HG03378 (cell line): Measurements from ENCODE around the gene AKAP7.
A peak's percentile ranks its signal among the peaks of the same experiment; 100 is the strongest.
"Not testable (repeated sequence)": the region's sequence is repeated elsewhere in the genome, so short reads cannot be mapped to it uniquely, and the experiment has no call there.

ENCODE experiments used
- ATAC-seq: cut with Tn5 transposase; IDR thresholded peaks from one replicate; pipeline ENCODE4 v1.9.1; 2021; ENCODE audit warnings: mild to moderate bottlenecking, moderate library complexity; ENCODE audit not compliant: unreplicated experiment

AKAP7 gene

DNA sequence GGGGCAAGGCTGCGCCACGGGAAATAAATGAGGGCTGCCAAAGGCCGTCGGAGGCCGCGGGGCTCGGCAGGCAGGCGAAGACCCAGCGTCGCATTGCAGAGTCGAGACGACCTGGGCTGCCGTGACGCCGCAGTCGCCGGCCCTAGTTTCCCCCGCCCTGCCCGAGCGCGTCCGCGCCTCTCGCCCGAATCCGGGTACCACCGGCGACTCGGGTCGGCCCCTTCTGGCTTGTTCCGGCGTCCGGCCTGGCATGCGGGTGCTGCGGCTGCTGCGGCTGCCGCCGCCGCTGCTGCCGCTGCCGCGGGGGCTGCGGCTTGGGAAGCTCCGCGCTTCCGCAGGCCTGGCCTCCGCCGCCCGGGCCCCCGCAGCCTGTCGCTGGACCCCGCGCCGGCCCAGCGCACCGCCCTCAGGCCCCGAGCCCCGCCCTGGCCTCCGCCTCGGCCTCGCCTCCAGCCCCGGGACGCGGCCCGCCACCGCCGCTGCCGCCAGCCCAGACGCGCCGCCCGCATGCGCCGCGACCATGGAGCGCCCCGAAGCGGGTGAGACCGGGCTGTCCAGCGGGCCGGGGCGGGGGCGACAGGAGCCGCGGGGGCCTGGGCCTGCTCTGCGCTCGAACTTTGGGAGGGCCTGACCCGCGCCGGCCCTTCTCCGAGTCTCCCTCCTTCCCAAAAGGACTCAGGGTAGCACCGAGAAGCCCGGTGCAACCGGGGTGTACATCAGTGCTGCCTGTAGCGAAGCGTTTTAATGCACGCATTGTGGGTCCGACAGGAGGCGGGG, at the start of gene AKAP7:
Gene AKAP7 (plus strand): TSS at position 224 of the 777 bp plus-strand sequence. CDS start 297 bp downstream, at position 521.
- ATAC-seq, result peak; percentile 79

DNA sequence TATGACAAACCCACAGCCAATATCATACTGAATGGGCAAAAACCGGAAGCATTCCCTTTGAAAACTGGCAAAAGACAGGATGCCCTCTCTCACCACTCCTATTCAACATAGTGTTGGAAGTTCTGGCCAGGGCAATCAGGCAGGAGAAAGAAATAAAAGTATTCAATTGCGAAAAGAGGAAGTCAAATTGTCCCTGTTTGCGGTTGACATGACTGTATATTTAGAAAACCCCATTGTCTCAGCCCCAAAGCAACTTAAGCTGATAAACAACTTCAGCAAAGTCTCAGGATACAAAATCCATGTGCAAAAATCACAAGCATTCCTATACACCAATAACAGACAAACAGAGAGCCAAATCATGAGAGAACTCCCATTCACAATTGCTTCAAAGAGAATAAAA, 44.9 kb upstream of the AKAP7 start:
- ATAC-seq, result not testable (repeated sequence)

DNA sequence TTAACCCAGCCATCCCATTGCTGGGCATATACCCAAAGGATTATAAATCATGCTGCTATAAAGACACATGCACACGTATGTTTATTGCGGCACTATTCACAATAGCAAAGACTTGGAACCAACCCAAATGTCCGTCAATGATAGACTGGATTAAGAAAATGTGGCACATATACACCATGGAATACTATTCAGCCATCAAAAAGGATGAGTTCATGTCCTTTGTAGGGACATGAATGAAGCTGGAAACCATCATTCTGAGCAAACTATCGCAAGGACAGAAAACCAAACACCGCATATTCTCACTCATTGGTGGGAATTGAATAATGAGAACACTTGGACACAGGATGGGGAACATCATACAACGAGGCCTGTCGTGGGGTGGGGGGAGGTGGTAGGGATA, 43.3 kb upstream of the AKAP7 start:
- ATAC-seq, result not testable (repeated sequence)

DNA sequence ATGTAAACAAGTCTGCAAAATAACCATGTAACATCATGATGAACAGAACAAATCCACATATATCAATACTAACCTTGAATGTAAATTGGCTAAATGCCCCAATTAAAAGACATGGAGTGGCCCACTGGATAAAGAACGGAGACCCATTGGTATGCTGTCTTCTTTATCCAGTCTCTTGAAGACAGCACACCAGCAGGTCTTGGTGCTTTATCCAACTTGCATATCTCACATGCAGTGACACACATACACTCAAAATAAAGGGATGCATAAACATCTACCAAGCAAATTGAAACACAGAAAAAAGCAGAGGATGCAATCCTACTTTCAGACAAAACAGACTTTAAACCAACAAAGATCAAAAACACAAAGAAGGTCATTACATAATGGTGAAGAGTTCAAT, 41.9 kb upstream of the AKAP7 start:
- ATAC-seq, result no peak

DNA sequence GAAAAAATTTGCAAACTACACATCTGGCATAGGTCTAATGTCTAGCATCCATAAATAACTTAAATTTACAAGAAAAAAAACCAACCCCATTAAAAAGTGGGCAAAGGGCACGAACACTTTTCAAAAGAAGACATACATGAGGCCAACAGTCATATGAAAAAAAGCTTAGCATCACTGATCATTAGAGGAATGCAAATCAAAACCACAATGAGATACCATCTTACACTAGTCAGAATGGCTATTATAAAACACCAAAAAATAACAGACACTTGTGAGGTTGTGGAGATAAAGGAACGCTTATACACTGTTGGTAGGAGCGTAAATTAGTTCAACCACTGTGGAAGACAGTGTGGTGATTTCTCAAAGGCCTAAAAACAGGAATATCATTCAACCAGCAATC, 38.5 kb upstream of the AKAP7 start:
- ATAC-seq, result no peak

DNA sequence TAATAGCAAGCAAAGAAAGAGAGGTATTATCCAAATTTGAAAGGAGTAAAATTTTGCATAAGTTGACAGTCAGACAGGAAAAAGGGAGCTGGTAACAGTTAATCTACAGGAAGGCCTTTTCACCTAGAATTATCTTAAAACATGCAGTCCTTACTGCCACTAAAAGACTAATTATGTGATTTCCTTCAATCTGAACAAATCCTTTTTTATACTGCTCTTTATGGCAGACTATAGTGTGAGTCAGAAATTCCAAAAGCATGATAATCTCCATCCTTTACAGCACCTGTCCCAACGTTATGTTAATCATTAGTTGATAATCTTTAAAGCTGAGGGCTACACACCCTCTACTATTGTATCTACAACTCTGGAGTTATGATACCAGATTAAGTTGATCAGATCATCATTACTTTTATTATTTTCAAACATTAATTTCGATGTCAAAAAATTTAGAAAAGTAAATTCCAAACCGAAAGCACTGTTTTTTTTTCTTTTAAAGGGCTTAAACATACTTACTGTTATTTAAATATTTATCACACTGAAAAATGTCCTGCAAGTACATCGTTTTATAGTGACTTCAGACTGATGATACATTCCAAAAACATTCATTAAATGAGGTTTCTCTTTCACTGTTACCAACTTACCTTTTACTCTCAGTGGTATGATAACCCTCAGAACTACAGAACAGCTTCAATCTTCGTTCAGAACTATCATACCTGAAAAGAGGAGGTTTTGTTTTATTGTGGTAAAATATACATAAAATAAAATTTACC, 33.2 kb upstream of the AKAP7 start:
- ATAC-seq, result no peak

DNA sequence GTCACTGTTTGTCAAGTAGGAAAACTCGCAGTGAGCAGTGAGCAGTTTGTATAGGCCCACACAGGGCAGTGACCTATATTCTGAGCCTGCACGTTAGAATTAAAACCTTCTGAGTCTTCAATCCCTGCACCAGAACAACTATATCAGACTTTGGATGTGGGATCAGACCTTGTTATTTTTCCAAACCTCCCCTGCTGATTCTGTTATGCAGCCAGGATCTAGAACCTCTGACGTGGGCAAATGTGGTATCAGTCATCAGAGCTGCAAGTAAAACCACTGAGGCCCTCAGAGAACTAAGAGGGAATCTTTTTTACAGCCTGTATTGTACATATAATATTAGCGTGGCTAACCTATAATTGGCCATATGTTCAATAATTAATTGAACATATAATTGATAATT, 32.0 kb upstream of the AKAP7 start:
- ATAC-seq, result no peak

DNA sequence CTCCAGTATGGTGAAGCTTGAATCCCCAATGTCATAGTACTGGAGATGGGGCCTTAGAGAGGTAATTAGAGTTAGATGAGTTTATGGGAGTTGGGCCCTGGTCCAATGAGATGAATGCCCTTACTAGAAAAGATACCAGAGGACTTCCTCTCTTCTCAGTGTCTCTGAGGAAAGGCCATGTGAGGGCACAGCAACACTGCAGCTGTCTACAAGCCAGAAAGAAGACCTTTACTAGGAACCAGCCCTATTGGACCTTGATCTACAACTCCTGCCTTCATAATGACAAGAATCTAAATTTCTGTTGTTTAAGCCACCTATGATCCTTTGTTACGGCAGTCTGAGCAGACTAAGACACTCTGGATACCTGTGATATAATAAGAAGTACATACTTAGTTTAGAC, 31.4 kb upstream of the AKAP7 start:
- ATAC-seq, result no peak

DNA sequence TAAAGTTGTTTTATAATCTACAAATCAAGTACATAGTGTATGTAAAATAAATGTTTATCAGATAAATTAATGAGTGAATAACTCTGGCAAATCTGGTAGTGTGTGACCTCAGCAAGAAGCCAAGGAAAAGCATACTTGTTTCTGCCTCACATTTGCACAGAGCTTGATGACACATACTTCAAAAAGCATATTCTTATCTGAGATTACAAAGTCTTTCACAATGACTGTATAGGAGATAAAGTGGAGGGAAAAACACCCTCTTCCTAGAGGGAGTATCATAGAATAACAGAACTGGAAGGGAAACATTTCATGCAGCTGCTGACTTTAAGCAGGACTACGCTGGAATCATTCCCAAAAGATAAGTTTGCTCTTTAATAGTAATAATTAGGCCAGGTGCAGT, 28.1 kb upstream of the AKAP7 start:
- no peak for ATAC-seq

DNA sequence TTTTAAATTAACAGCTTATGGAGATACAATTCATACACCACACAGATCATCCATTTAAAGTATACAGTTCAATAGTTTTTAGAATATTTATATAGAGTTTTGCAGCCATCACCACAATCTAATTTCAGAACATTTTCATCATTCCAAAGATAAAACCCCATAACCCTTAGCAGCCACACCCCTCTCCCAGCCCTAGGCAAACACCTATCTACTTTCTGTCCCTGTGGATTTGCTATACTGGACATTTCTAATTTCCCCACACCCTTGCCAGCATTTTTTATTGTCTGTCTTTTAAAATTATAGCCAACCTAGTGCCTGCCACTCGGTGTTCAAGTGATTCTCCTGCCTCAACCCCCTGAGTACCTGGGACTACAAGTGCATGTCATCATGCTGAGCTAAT, 23.0 kb upstream of the AKAP7 start:
- ATAC-seq, result no peak

DNA sequence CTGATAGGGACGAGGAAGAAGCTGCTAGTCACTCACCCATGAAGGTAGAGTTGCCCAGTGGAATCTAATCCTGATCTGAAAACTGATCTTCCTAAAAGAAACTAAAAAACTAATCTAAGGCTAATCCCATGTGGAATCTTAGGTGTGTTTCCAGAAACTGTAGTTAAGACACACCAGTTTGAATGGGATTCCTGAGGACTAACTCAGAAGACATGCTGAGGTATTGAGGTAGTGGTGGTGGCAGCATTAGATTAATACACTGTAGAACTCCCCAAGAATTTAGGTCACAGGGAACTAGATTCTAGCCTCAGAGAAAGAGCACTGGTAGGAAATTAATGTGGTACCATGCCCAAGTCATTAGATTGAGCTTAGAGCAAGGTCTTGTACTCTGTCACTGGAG, 19.6 kb upstream of the AKAP7 start:
- no peak for ATAC-seq

DNA sequence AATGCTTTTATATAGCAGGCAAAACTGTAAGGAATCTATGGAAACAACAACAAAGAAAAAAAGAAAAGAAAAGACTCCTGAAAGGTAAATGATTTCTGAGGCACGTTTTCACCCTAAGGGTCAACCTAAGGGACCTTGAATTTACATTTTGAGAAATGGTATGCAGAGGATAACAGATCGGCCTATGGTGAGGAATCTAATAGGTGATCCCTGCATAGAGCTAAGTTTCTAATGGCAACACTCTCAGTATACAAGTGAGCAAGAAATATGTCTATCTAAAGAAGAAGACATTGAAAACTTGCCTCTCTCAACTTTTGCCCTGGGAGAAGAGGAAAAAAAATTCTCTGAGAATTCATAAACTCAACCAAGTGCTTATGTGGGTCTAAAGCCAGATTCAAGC, 18.9 kb upstream of the AKAP7 start:
- ATAC-seq, result no peak

DNA sequence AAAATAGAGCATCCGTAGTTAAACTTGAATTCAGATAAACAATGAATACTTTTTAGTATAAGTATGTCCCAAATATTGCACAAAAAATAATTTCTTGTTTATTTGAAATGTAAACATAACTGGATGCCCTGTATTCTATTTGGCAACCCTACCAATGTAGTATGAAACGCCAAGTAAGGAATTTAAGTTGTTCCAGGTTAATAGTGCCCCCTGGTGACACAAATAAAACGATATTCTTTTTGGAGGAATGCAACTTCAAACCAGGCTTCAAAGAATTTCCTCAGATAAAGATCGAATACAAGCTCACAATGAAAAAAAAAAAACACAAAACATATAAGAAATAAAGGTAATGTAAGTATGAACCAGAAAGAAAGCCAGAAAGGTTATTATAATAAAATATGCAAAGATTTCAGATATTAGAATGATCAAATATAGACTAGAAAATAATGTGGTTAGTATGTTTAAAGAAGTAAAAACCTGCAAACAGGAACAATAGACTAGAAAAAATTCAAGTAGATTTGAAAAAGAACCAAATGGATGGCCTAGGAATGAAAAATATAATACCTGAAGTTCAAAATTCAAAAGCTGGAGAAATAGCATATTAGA, 18.4 kb upstream of the AKAP7 start:
- peak; percentile 50 for ATAC-seq

DNA sequence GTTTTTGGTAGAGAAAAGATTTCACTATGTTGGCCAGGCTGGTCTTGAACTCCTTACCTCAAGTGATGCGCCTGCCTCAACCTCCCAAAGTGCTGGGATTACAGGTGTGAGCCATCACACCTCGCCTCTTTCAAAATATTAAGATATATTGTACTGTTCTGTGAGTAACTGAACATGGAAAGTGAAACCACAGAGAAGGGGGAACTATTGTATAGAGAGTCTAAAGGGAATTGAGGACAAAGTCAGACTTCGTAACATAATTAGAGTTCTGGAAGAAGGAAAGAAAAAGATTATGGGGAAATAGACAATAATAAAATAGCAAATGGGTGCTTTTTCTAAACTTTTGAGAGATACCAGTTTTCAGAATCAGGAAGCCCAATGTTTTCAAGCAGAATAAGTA, 17.4 kb upstream of the AKAP7 start:
- no peak for ATAC-seq

DNA sequence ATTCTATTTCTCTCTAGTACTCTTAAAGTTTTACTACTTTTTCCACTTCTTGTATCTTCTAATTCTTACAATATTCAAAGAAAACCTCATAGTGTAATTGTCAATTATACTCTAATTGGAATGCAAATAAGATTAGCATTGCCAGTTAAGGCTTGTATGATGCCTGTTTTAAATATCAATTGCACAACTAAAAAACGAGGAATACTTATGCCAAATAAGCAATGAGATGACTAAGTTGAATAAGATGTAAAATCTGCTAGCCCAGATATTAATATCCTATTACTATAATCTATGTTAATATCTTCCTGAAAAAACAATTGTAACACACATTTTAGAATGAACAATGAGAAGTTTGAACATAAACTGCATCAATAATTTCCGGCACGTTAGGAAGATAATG, 13.3 kb upstream of the AKAP7 start:
- no peak for ATAC-seq

DNA sequence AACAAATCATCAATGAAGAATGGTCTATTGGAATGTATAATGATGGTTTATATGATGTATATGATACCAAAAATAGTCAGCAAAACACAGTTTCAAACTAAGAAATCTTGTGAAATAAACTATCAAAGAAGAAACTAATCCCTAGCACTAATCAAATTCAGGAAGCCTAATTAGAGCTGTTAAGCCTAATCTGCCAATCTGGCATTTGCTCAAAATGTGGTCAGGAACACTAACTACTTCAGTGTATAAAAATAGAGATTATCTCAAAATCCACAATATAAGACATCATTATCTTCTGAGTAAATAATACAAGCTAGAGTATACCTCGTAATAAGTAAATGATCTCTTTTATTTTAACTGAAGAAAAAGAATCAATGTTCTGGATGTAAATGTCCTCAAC, 12.8 kb upstream of the AKAP7 start:
- no peak for ATAC-seq

DNA sequence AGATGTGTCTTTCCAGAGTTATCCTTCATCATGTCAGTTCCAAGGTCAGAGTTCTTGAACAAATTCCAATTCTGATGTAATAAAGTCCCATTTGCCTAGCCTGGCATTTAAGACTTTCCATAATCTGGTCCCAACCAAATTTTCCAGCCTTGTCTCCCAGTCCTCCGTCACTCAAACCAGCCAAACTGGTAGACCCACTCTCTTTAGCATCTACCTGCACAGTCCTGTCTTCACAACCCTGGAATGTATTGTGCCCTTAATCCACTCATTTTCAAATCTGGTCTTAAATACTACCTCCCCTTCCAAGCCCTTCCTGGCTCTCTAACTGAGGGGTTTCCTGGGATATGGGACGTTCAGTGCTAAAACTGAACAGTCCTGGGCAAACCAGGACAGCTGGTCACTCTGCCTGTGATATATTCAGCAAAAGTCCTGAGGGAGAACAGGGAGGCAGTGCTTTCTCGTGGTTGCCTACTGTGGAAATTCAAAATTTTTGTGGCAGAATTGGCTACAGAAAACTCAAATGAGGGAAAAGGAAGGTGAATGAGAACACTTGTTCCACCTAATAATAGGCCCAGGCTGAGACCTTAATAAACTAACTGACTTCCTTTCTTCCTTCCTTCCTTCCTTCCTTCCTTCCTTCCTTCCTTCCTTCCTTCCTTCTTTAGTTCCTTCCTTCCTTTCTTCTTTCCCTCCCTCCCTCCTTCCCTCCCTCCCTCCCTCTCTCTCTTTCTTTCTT, 10.8 kb upstream of the AKAP7 start:
- ATAC-seq, result no peak

DNA sequence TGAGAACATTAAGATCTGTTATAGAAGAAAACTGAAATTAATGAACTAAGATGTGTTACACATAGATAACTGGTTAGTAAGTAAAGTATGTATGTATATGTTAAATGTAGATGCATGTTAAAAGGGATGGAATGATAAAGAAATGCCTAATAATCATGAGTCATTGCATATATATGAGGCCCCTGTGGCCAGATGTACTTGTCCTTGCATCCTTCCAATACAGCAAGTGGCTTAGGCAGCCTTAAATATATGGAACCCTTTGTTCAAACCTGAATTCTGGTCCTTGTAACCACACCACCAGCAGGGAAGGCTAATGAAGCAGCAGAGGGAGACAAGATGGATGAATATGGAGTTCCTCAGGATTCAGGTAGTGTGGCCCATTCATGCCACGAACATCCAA, 9.8 kb upstream of the AKAP7 start:
- ATAC-seq, result no peak

DNA sequence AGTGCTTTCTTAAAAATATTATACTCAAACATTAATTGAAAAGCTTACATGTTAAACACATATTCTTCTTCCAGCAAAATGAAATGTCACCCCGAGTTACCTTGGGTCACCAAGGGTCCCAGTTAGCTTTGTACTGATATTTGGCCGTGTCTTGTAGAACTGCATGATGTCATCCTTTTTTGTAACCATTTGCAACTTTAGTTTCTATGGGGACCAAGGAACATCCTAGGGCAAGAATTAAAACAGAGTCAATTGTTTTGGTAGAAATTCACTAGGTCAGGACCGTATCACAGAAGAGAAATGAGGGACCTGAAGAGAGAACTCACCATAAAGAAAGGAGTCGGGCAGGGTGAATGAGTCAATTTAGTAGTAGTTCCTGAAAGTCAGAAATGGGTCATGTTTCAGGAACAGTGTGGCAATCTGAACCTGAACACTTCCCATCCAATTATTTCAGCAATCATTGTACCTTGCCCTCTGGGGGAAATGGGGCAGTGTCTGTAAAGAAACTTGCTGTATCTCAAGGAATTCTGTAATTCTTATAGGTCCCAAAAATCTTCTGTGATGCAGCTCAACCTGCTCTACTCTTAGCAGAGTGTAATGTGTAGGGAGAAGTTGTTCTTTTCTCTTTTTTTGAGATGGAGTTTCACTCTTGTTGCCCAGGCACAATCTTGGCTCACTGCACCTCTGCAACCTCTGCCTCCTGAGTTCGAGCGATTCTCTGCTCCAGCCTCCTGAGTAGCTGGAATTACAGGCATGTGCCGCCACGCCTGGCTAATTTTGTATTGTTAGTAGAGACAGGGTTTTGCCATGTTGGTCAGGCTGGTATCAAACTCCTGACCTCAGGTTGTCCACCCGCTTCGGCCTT, 5.3 kb upstream of the AKAP7 start:
- no peak for ATAC-seq

DNA sequence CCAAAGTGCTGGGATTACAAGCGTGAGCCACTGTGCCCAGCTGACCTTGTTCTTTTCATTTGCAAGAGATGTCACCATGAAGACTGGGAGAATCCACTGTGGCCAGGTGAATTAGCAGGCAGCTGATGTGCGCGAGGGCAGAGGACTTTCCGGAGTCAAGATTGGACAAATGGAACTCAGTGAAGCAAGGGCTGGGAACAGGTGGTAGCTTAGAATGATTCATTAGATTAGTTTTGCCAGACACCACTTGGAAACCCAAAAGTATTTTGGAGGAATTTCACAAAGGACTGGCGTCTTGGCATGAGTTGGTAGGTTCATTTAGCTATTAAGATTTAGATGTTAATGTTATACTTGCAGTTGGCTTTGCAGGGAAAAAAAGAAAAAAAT, 4.7 kb upstream of the AKAP7 start:
- ATAC-seq, result no peak
